ENCODE measurements around the gene APOL5. TPM values are rescaled to one million over a fixed set of nuclear protein-coding genes. Genes with fewer than 3 reads are reported as not detected.

The APOL5 gene
- polyA plus RNA-seq, 1 experiment, result 0.14 TPM

GRCh38 chr22:35686298-35686697, 31.4 kb upstream of the APOL5 start:
- CTCF ChIA-PET, result no interaction called here
- no peak overlapping the region for H3K27ac ChIP-seq (ENCODE audit: low read depth, low read length)
- no peaks in the 10 kb centered on the region for H3K27me3 ChIP-seq (ENCODE audit: control insufficient read depth, insufficient read depth, low read length)
- no peak for DNase-seq (ENCODE audit: low read depth, low spot score)
- POLR2A ChIA-PET, result no interaction called here
- TF ChIP-seq CTCF (IDR thresholded peaks at IDR 0.05; ENCODE audit: low read depth, low read length), result no peak
- peaks cover 5% of the 10 kb centered on the region; the same call in 1 of the 2 replicates for H3K9me3 ChIP-seq (ENCODE audit: control insufficient read depth, insufficient read depth, low read length)
- H3K4me3 ChIP-seq (ENCODE audit: low read depth, low read length), result no peak overlapping the region

GRCh38 chr22:35687461-35687860, 30.2 kb upstream of the APOL5 start:
- no peaks in the 10 kb centered on the region for H3K9me3 ChIP-seq (ENCODE audit: control insufficient read depth, insufficient read depth, low read length)
- H3K27me3 ChIP-seq (ENCODE audit: control insufficient read depth, insufficient read depth, low read length), result no peaks in the 10 kb centered on the region
- DNase-seq (ENCODE audit: low read depth, low spot score), result no peak
- no peak overlapping the region for H3K27ac ChIP-seq (ENCODE audit: low read depth, low read length)
- CTCF ChIA-PET, result interaction anchor here (1.0 kb wide), 1 partner anchor 10 kb away, joined by 3 read pairs; no protein-coding TSS in a partner anchor
- POLR2A ChIA-PET, result no interaction called here
- no peak for TF ChIP-seq CTCF (IDR thresholded peaks at IDR 0.05; ENCODE audit: low read depth, low read length)
- H3K4me3 ChIP-seq (ENCODE audit: low read depth, low read length), result no peak overlapping the region

GRCh38 chr22:35688913-35689675, 28.6 kb upstream of the APOL5 start:
- no peak overlapping the region for H3K4me3 ChIP-seq (ENCODE audit: low read depth, low read length)

GRCh38 chr22:35690001-35690400, 27.7 kb upstream of the APOL5 start:
- Histone ChIP-seq H3K27ac (ENCODE audit: low read depth, low read length) (no peak overlapping the region), H3K9me3 (ENCODE audit: control insufficient read depth, insufficient read depth, low read length) (no peaks in the 10 kb centered on the region), H3K4me3 (ENCODE audit: low read depth, low read length) (no peak overlapping the region), H3K27me3 (ENCODE audit: control insufficient read depth, insufficient read depth, low read length) (no peaks in the 10 kb centered on the region)
- DNase-seq (ENCODE audit: low read depth, low spot score), result no peak
- ChIA-PET POLR2A (interaction anchor here (0.6 kb wide), 2 partner anchors 12 to 47 kb away, joined by 4 read pairs; no protein-coding TSS in a partner anchor), CTCF (interaction anchor here (0.5 to 0.6 kb wide), 2 partner anchors 62 to 285 kb away, joined by 4 to 8 read pairs; no protein-coding TSS in a partner anchor)
- no peak for TF ChIP-seq CTCF (IDR thresholded peaks at IDR 0.05; ENCODE audit: low read depth, low read length)

More at GRCh38 chr22:35688913-35689675, 28.6 kb upstream of the APOL5 start:
- no peaks in the 10 kb centered on the region for H3K9me3 ChIP-seq (ENCODE audit: control insufficient read depth, insufficient read depth, low read length)
- DNase-seq (ENCODE audit: low read depth, low spot score), result no peak
- CTCF ChIA-PET, result no interaction called here
- POLR2A ChIA-PET, result interaction anchor here (0.6 kb wide), 1 partner anchor 11 kb away, joined by 4 read pairs; no protein-coding TSS in a partner anchor
- H3K27ac ChIP-seq (ENCODE audit: low read depth, low read length), result no peak overlapping the region
- TF ChIP-seq CTCF (IDR thresholded peaks at IDR 0.05; ENCODE audit: low read depth, low read length), result no peak
- no peaks in the 10 kb centered on the region for H3K27me3 ChIP-seq (ENCODE audit: control insufficient read depth, insufficient read depth, low read length)

GRCh38 chr22:35695202-35695601, 22.5 kb upstream of the APOL5 start:
- TF ChIP-seq CTCF (IDR thresholded peaks at IDR 0.05; ENCODE audit: low read depth, low read length), result no peak
- H3K9me3 ChIP-seq (ENCODE audit: control insufficient read depth, insufficient read depth, low read length), result no peaks in the 10 kb centered on the region
- H3K4me3 ChIP-seq (ENCODE audit: low read depth, low read length), result no peak overlapping the region
- DNase-seq (ENCODE audit: low read depth, low spot score), result no peak
- H3K27ac ChIP-seq (ENCODE audit: low read depth, low read length), result no peak overlapping the region
- no peaks in the 10 kb centered on the region for H3K27me3 ChIP-seq (ENCODE audit: control insufficient read depth, insufficient read depth, low read length)
- POLR2A ChIA-PET, result no interaction called here
- CTCF ChIA-PET, result no interaction called here
